SH-SY5Y (cell line): Measurements from ENCODE around the gene SELENON.

Experiments used
- GATA2 ChIP-seq: IDR thresholded peaks from 2 replicates; pipeline ENCODE4 v1.6.1; 2011; ENCODE audit warnings: mild to moderate bottlenecking, low read depth, low read length
- GATA3 ChIP-seq: IDR thresholded peaks from 2 replicates; pipeline ENCODE4 v1.6.1; 2011; ENCODE audit warnings: low read depth, mild to moderate bottlenecking, low read length, moderate library complexity

DNA sequence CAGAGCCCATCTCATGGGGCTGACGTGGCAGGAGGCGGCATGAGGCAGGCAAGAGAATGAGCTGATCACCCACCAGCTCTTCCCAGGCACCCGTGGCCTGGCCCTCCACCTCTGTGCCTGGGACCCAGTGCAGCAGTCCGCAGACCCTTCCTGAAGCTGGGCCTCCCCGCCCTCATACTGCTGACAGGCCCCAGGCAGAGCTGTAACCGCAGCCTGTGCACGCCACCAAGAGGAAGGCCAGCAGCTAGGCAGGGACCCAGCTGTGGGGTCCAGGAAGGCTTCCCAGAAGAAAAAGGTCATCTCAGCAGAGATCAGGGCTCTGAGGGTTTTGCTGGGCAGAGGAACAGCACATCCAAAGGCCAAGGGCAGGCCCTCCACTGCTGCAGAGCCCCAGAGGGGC is 9.9 kb downstream of the SELENON start:
- TF ChIP-seq GATA2 (no peak), GATA3 (no peak)
